OCI-LY1 (cell line): ENCODE results near the gene NFIB.

Source experiments
- H2AFZ ChIP-seq: fragments of 200-600 bp; sonication (generic), shearing (Covaris generic); 2 replicates; pipeline ENCODE4 v1.6.0; 2014; ENCODE audit warnings: antibody characterized with exemption, mild to moderate bottlenecking, low read length
- H3F3A ChIP-seq: fragments of 200-600 bp; sonication (generic), shearing (Covaris generic); 2 replicates; pipeline ENCODE4 v1.6.0; 2014; ENCODE audit warnings: mild to moderate bottlenecking, antibody characterized with exemption, low read length, moderate library complexity; ENCODE audit not compliant: insufficient read depth
- H3K27ac ChIP-seq: fragments of 200-600 bp; sonication (generic); 2 replicates; pipeline ENCODE4 v1.5.1; 2014; ENCODE audit warnings: low read length, mixed run types, mild to moderate bottlenecking, low read depth; ENCODE audit not compliant: poor library complexity, severe bottlenecking
- H3K27me3 ChIP-seq: fragments of 200-600 bp; sonication (generic); 2 replicates; pipeline ENCODE4 v1.6.0; 2014; ENCODE audit warnings: antibody characterized with exemption, mild to moderate bottlenecking, low read length, moderate library complexity; ENCODE audit not compliant: insufficient read depth
- H3K36me3 ChIP-seq: fragments of 200-600 bp; sonication (generic); 2 replicates; pipeline ENCODE4 v1.6.1; 2014; ENCODE audit warnings: mild to moderate bottlenecking, antibody characterized with exemption, low read length, moderate library complexity, mixed read lengths; ENCODE audit not compliant: insufficient read depth
- H3K4me1 ChIP-seq: fragments of 200-600 bp; sonication (generic); 2 replicates; pipeline ENCODE4 v1.5.1; 2014; ENCODE audit warnings: mild to moderate bottlenecking, low read length, moderate library complexity; ENCODE audit not compliant: insufficient read depth, severe bottlenecking
- H3K4me2 ChIP-seq: fragments of 200-600 bp; sonication (generic), shearing (Covaris generic); 2 replicates; pipeline ENCODE4 v1.6.1; 2014; ENCODE audit warnings: low read length
- H3K4me3 ChIP-seq: fragments of 200-600 bp; sonication (generic); 2 replicates; pipeline ENCODE4 v1.5.1; 2014; ENCODE audit warnings: low read length, low read depth, mild to moderate bottlenecking, mixed read lengths; ENCODE audit not compliant: poor library complexity, severe bottlenecking
- H3K79me2 ChIP-seq: fragments of 200-600 bp; shearing (Covaris generic); 2 replicates; pipeline ENCODE4 v1.6.1; 2016; ENCODE audit warnings: mixed run types, low read length, mixed read lengths; ENCODE audit not compliant: insufficient read depth
- H3K9ac ChIP-seq: fragments of 200-600 bp; sonication (generic), shearing (Covaris generic); 2 replicates; pipeline ENCODE4 v1.6.1; 2014; ENCODE audit warnings: mild to moderate bottlenecking, low read length, mixed read lengths
- H3K9me2 ChIP-seq: fragments of 200-600 bp; sonication (generic), shearing (Covaris generic); 2 replicates; pipeline ENCODE4 v1.6.1; 2014; ENCODE audit warnings: low read depth, mild to moderate bottlenecking, low read length, mixed read lengths
- H3K9me3 ChIP-seq: fragments of 200-600 bp; shearing (Covaris generic); 2 replicates; pipeline ENCODE4 v1.6.1; 2014; ENCODE audit warnings: low read length, mixed read lengths
- H4K20me1 ChIP-seq: fragments of 200-600 bp; sonication (generic), shearing (Covaris generic); 2 replicates; pipeline ENCODE4 v1.6.0; 2016; ENCODE audit warnings: mild to moderate bottlenecking, low read length; ENCODE audit not compliant: insufficient read depth
- EZH2 ChIP-seq: fragments of 200-600 bp; sonication (generic), shearing (Covaris generic); IDR thresholded peaks from 2 replicates; pipeline ENCODE4 v1.8.0; 2017; ENCODE audit warnings: borderline replicate concordance, mixed run types, mild to moderate bottlenecking, antibody characterized with exemption, low read length, moderate library complexity, mixed read lengths
- TF ChIP-seq, protein P1 (sequence below): fragments of 200-600 bp; sonication (generic), shearing (Covaris generic); IDR thresholded peaks from 2 replicates; pipeline ENCODE4 v1.5.1; 2017; ENCODE audit warnings: mild to moderate bottlenecking, antibody characterized with exemption, low read length, moderate library complexity, mixed read lengths

NFIB gene

DNA sequence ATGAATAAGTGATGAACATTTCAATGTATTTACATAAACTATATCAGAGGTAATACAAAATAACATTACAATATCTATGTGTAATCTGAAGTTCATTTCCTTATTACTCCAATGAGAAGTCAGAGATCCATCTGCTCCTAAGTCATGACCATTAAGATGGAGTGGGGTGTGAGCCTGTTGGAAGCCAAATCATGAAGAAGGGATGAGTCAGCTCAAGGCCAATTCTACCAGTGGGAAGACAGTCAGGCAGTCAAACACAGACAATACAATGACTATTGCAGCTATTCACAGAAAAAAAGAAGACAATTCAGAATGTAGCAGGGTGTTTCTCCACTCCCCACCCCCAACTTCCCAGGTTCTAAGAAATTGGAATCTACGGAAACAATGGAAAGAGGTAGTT is 155.0 kb downstream of the NFIB start:
- Histone ChIP-seq H3K9ac (no peak overlapping the region), H4K20me1 (no peaks in the 10 kb centered on the region), H3K4me1 (peaks cover 20% of the 10 kb centered on the region), H3K79me2 (no peaks in the 10 kb centered on the region), H3K4me2 (no peak overlapping the region), H3K36me3 (no peaks in the 10 kb centered on the region), H3K9me3 (no peaks in the 10 kb centered on the region), H3K4me3 (no peak overlapping the region), H3K27ac (no peak overlapping the region), H3K9me2 (no peaks in the 10 kb centered on the region), H2AFZ (no peak overlapping the region), H3K27me3 (no peaks in the 10 kb centered on the region), H3F3A (no peaks in the 10 kb centered on the region)
- TF ChIP-seq, protein P1, sequence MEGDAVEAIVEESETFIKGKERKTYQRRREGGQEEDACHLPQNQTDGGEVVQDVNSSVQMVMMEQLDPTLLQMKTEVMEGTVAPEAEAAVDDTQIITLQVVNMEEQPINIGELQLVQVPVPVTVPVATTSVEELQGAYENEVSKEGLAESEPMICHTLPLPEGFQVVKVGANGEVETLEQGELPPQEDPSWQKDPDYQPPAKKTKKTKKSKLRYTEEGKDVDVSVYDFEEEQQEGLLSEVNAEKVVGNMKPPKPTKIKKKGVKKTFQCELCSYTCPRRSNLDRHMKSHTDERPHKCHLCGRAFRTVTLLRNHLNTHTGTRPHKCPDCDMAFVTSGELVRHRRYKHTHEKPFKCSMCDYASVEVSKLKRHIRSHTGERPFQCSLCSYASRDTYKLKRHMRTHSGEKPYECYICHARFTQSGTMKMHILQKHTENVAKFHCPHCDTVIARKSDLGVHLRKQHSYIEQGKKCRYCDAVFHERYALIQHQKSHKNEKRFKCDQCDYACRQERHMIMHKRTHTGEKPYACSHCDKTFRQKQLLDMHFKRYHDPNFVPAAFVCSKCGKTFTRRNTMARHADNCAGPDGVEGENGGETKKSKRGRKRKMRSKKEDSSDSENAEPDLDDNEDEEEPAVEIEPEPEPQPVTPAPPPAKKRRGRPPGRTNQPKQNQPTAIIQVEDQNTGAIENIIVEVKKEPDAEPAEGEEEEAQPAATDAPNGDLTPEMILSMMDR, result no peak
- no peak for TF ChIP-seq EZH2

- no peak overlapping the region for H2AFZ ChIP-seq
Measured at GRCh38 chr9:14158136-14158813, 155.7 kb downstream of the NFIB start.

GRCh38 chr9:14157191-14157590 is 156.8 kb downstream of the NFIB start:
- Histone ChIP-seq H3K9ac (no peak overlapping the region), H3K79me2 (no peaks in the 10 kb centered on the region), H3K9me3 (no peaks in the 10 kb centered on the region), H3K9me2 (no peaks in the 10 kb centered on the region), H3K4me3 (no peak overlapping the region), H3K36me3 (no peaks in the 10 kb centered on the region), H3F3A (no peaks in the 10 kb centered on the region), H2AFZ (no peak overlapping the region), H4K20me1 (no peaks in the 10 kb centered on the region), H3K27me3 (no peaks in the 10 kb centered on the region), H3K4me1 (peaks cover 20% of the 10 kb centered on the region), H3K27ac (no peak overlapping the region), H3K4me2 (no peak overlapping the region)
- TF ChIP-seq EZH2, result no peak
- TF ChIP-seq, protein P1, result no peak

More at GRCh38 chr9:14158136-14158813, 155.7 kb downstream of the NFIB start:
- H3K36me3 ChIP-seq, result no peaks in the 10 kb centered on the region
- no peak overlapping the region for H3K27ac ChIP-seq
- no peaks in the 10 kb centered on the region for H4K20me1 ChIP-seq
- no peak overlapping the region for H3K4me3 ChIP-seq
- no peak overlapping the region for H3K4me2 ChIP-seq
- no peaks in the 10 kb centered on the region for H3K9me3 ChIP-seq
- H3K79me2 ChIP-seq, result no peaks in the 10 kb centered on the region
- no peaks in the 10 kb centered on the region for H3K9me2 ChIP-seq
- TF ChIP-seq, protein P1, result no peak
- no peak for TF ChIP-seq EZH2
- H3K4me1 ChIP-seq, result peaks cover 20% of the 10 kb centered on the region
- H3K27me3 ChIP-seq, result no peaks in the 10 kb centered on the region
- H3F3A ChIP-seq, result no peaks in the 10 kb centered on the region
- H3K9ac ChIP-seq, result no peak overlapping the region
